HepG2 (cell line): Measurements from ENCODE around the gene MAN2B2. TPM values are rescaled to one million over a fixed set of nuclear protein-coding genes. Genes with fewer than 3 reads are reported as not detected.

Experiments used
- FOSL1 ChIP-seq: sonication (generic); formaldehyde crosslinking; IDR thresholded peaks from 2 replicates; pipeline ENCODE4 v1.9.0; 2021; ENCODE audit warnings: missing genetic modification reagents, borderline replicate concordance
- KAT8 ChIP-seq: IDR thresholded peaks from 2 replicates; pipeline ENCODE4 v1.6.1; 2016; ENCODE audit warnings: missing genetic modification reagents, missing compliant biosample characterization
- NCOR1 ChIP-seq: fragments of 200-600 bp; sonication (generic); IDR thresholded peaks from 2 replicates; pipeline ENCODE4 v1.7.0; 2017; ENCODE audit warnings: antibody characterized with exemption, low read length, borderline replicate concordance
- POLR2AphosphoS2 ChIP-seq: IDR thresholded peaks from 2 replicates; pipeline ENCODE4 v1.6.1; 2011; ENCODE audit warnings: low read depth, low read length, improper control_type of control experiment
- REPIN1 ChIP-seq: sonication (generic); formaldehyde crosslinking; IDR thresholded peaks from 2 replicates; pipeline ENCODE4 v1.8.0; 2022; ENCODE audit warnings: missing genetic modification reagents, low read depth, mild to moderate bottlenecking, borderline replicate concordance
- SKI ChIP-seq: fragments of 450-650 bp; IDR thresholded peaks from one replicate; pipeline ENCODE4 v1.6.1; 2018; ENCODE audit warnings: mild to moderate bottlenecking; ENCODE audit not compliant: partially characterized antibody
- SMAD1 ChIP-seq: sonication (generic); formaldehyde crosslinking; IDR thresholded peaks from 2 replicates; pipeline ENCODE4 v1.4.0; 2020; ENCODE audit warnings: missing genetic modification reagents, low read depth, mild to moderate bottlenecking, borderline replicate concordance
- SMAD3 ChIP-seq: sonication (generic); formaldehyde crosslinking; IDR thresholded peaks from 2 replicates; pipeline ENCODE4 v1.4.0; 2020; ENCODE audit warnings: missing genetic modification reagents
- THYN1 ChIP-seq: sonication (generic); formaldehyde crosslinking; IDR thresholded peaks from 2 replicates; pipeline ENCODE4 v1.8.1; 2023; ENCODE audit warnings: low read depth, mild to moderate bottlenecking, moderate library complexity, missing genetic modification reagents, borderline replicate concordance
- ZC3H13 ChIP-seq: sonication (generic); formaldehyde crosslinking; IDR thresholded peaks from 2 replicates; pipeline ENCODE4 v1.8.1; 2023; ENCODE audit warnings: mild to moderate bottlenecking, missing genetic modification reagents, moderate library complexity
- ZFYVE20 ChIP-seq: sonication (generic); formaldehyde crosslinking; IDR thresholded peaks from 2 replicates; pipeline ENCODE4 v1.8.0; 2023; ENCODE audit warnings: low read depth, mild to moderate bottlenecking, moderate library complexity, missing genetic modification reagents, borderline replicate concordance
- ZNF224 ChIP-seq: sonication (generic); formaldehyde crosslinking; IDR thresholded peaks from 2 replicates; pipeline ENCODE4 v1.5.0; 2020; ENCODE audit warnings: mild to moderate bottlenecking, missing genetic modification reagents
- ZNF225 ChIP-seq: sonication (generic); formaldehyde crosslinking; IDR thresholded peaks from 2 replicates; pipeline ENCODE4 v1.4.0; 2020; ENCODE audit warnings: mild to moderate bottlenecking, missing genetic modification reagents
- ZNF431 ChIP-seq: sonication (generic); formaldehyde crosslinking; IDR thresholded peaks from 2 replicates; pipeline ENCODE4 v1.9.0; 2022; ENCODE audit warnings: missing genetic modification reagents, low read depth, mild to moderate bottlenecking, borderline replicate concordance
- ZNF607 ChIP-seq: sonication (generic); formaldehyde crosslinking; IDR thresholded peaks from 2 replicates; pipeline ENCODE4 v1.5.1; 2020; ENCODE audit warnings: missing genetic modification reagents, mild to moderate bottlenecking, borderline replicate concordance
- ZNF678 ChIP-seq: sonication (generic); formaldehyde crosslinking; IDR thresholded peaks from 2 replicates; pipeline ENCODE4 v1.4.0; 2020; ENCODE audit warnings: mild to moderate bottlenecking, missing genetic modification reagents
- ZNF776 ChIP-seq: sonication (generic); formaldehyde crosslinking; IDR thresholded peaks from 2 replicates; pipeline ENCODE4 v1.4.0; 2020; ENCODE audit warnings: mild to moderate bottlenecking, missing genetic modification reagents
- ZNF788 ChIP-seq: sonication (generic); formaldehyde crosslinking; IDR thresholded peaks from 2 replicates; pipeline ENCODE4 v1.5.0; 2020; ENCODE audit warnings: mild to moderate bottlenecking, missing genetic modification reagents, borderline replicate concordance
- ZNF878 ChIP-seq: sonication (generic); formaldehyde crosslinking; IDR thresholded peaks from 2 replicates; pipeline ENCODE4 v1.8.1; 2023; ENCODE audit warnings: mild to moderate bottlenecking, missing genetic modification reagents, moderate library complexity
- ZSCAN20 ChIP-seq: sonication (generic); formaldehyde crosslinking; IDR thresholded peaks from 2 replicates; pipeline ENCODE4 v1.4.0; 2020; ENCODE audit warnings: missing genetic modification reagents, mild to moderate bottlenecking, borderline replicate concordance
- polyA plus RNA-seq, 8 experiments: library from polyadenylated mRNA; depleted of rRNA in 3 of 8; stranded (reverse) in 7 of 8; unstranded in 1 of 8; fragments of >200 nt; fragmentation: Illumina TruSeq in 4 of 8; extraction: Trizol in 4 of 8; gene quantifications; 2 replicates each; pipeline versions ENCODE4 v1.2.1 to v1.2.3, GENCODE V29; 2011 to 2016; ENCODE audit warnings: low read depth in 4 of 8, missing spikeins in 1 of 8, mixed read lengths in 1 of 8; ENCODE audit not compliant: insufficient read depth in 1 of 8
- total RNA-seq, 5 experiments: library from RNA; depleted of rRNA; stranded (reverse); fragments of >200 nt; fragmentation: Illumina TruSeq; extraction: Trizol; gene quantifications; 2 replicates each; pipeline ENCODE4 v1.2.3, GENCODE V29; 2016; ENCODE audit warnings: low read depth in 1 of 5
- TF ChIP-seq, protein P1 (sequence below): sonication (generic); formaldehyde crosslinking; IDR thresholded peaks from 2 replicates; pipeline ENCODE4 v1.5.1; 2020; ENCODE audit warnings: missing genetic modification reagents, mild to moderate bottlenecking, borderline replicate concordance
- TF ChIP-seq, protein P2 (sequence below): sonication (generic); formaldehyde crosslinking; conservative IDR thresholded peaks from 2 replicates; pipeline ENCODE4 v1.8.0; 2022; ENCODE audit warnings: missing genetic modification reagents
- TF ChIP-seq, protein P3 (sequence below): sonication (generic); formaldehyde crosslinking; IDR thresholded peaks from 2 replicates; pipeline ENCODE4 v1.5.1; 2020; ENCODE audit warnings: mild to moderate bottlenecking, missing genetic modification reagents, moderate library complexity

MAN2B2 gene
- total and polyA plus RNA-seq, 2 of the 13 experiments (the other 11 are each of a cell fraction or from before 2014, with no cell fraction given) = 4.8 to 5.4 TPM

DNA sequence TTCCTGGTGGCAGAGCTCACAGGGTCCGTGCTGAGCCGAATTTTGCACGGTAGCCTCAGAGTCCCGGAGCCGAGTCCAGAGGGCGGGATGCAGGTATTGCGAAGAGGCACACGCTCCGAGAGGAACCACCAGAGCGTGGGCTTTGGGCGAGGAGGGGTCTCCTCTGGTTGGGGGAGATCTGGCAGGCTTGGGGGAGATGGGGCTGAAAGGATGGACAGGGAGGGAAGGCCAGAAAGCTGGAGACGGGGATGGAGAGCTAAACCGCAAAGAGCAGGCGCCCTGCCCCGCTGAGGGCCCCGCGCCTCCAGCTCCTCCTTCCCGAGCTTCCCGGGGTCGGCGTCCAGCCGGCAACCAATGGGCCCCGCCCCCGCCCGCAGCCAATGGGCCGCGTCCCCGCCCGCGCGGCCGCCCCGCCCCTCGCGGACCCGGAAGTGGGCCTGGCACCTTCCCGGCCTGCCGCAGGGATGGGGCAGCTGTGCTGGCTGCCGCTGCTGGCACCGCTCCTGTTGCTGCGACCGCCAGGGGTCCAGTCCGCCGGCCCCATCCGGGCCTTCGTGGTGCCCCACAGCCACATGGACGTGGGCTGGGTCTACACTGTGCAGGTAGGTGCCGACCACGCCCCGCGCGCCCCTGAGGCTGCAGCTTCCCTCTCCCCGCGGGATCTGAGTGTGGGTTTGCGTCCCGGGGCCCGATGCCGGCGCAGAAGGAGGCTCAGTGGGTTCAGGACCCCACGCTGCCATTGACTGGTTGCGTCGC lies at the start of gene MAN2B2 (continued):
- TF ChIP-seq, protein P1, sequence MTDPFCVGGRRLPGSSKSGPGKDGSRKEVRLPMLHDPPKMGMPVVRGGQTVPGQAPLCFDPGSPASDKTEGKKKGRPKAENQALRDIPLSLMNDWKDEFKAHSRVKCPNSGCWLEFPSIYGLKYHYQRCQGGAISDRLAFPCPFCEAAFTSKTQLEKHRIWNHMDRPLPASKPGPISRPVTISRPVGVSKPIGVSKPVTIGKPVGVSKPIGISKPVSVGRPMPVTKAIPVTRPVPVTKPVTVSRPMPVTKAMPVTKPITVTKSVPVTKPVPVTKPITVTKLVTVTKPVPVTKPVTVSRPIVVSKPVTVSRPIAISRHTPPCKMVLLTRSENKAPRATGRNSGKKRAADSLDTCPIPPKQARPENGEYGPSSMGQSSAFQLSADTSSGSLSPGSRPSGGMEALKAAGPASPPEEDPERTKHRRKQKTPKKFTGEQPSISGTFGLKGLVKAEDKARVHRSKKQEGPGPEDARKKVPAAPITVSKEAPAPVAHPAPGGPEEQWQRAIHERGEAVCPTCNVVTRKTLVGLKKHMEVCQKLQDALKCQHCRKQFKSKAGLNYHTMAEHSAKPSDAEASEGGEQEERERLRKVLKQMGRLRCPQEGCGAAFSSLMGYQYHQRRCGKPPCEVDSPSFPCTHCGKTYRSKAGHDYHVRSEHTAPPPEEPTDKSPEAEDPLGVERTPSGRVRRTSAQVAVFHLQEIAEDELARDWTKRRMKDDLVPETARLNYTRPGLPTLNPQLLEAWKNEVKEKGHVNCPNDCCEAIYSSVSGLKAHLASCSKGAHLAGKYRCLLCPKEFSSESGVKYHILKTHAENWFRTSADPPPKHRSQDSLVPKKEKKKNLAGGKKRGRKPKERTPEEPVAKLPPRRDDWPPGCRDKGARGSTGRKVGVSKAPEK (CRISPR knock-in tag) = no peak
- TF ChIP-seq, protein P2, sequence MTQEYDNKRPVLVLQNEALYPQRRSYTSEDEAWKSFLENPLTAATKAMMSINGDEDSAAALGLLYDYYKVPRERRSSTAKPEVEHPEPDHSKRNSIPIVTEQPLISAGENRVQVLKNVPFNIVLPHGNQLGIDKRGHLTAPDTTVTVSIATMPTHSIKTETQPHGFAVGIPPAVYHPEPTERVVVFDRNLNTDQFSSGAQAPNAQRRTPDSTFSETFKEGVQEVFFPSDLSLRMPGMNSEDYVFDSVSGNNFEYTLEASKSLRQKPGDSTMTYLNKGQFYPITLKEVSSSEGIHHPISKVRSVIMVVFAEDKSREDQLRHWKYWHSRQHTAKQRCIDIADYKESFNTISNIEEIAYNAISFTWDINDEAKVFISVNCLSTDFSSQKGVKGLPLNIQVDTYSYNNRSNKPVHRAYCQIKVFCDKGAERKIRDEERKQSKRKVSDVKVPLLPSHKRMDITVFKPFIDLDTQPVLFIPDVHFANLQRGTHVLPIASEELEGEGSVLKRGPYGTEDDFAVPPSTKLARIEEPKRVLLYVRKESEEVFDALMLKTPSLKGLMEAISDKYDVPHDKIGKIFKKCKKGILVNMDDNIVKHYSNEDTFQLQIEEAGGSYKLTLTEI (CRISPR knock-in tag) = no peak
- TF ChIP-seq SMAD3 (CRISPR knock-in tag) (no peak), ZC3H13 (CRISPR knock-in tag) (peak; percentile 35; the same call in 1 of the 2 replicates), POLR2AphosphoS2 (no peak), ZNF788 (CRISPR knock-in tag) (no peak), KAT8 (CRISPR knock-in tag) (peak; percentile 81), NCOR1 (no peak), ZNF225 (CRISPR knock-in tag) (no peak; the same call in 1 of the 2 replicates), SKI (no peak), REPIN1 (CRISPR knock-in tag) (no peak), ZNF678 (CRISPR knock-in tag) (no peak), SMAD1 (no peak), ZFYVE20 (CRISPR knock-in tag) (no peak), ZNF607 (no peak; the same call in 1 of the 2 replicates), THYN1 (CRISPR knock-in tag) (no peak), ZNF224 (CRISPR knock-in tag) (no peak), ZSCAN20 (CRISPR knock-in tag) (no peak), ZNF776 (CRISPR knock-in tag) (no peak), ZNF878 (CRISPR knock-in tag) (no peak), FOSL1 (CRISPR knock-in tag) (no peak), ZNF431 (CRISPR knock-in tag) (no peak)
- TF ChIP-seq, protein P3, sequence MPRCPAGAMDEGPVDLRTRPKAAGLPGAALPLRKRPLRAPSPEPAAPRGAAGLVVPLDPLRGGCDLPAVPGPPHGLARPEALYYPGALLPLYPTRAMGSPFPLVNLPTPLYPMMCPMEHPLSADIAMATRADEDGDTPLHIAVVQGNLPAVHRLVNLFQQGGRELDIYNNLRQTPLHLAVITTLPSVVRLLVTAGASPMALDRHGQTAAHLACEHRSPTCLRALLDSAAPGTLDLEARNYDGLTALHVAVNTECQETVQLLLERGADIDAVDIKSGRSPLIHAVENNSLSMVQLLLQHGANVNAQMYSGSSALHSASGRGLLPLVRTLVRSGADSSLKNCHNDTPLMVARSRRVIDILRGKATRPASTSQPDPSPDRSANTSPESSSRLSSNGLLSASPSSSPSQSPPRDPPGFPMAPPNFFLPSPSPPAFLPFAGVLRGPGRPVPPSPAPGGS = 0 out of 2 replicates have a peak, but pooled peaks have one; percentile 16
